ENCODE results near the gene PLEKHB2. TPM values are rescaled to one million over a fixed set of nuclear protein-coding genes. Genes with fewer than 3 reads are reported as not detected.

The PLEKHB2 gene
- total RNA-seq, 1 experiment from 2014 or later, result 72.0 TPM

GRCh38 chr2:131123192-131123591 is 18.1 kb downstream of the PLEKHB2 start:
- in situ Hi-C loops (cut with HindIII; ENCODE audit: low pct_unique_long_range_greater_than_20kb, low sequenced_read_pairs), result no loop called here
- H3K27ac ChIP-seq (ENCODE audit: low read length), result no peak overlapping the region
- intact Hi-C loops (cut with micrococcal nuclease; ENCODE audit: unreplicated experiment), result no loop called here
- TF ChIP-seq SIN3A (IDR thresholded peaks at IDR 0.05; ENCODE audit: borderline replicate concordance, insufficient read depth, low read depth, low read length), result no peak
- TF ChIP-seq CTCF (IDR thresholded peaks at IDR 0.05), result no peak
- TF ChIP-seq TCF7L2 (IDR thresholded peaks at IDR 0.05; ENCODE audit: low read depth, low read length), result no peak
- TF ChIP-seq REST (IDR thresholded peaks at IDR 0.05; ENCODE audit: insufficient read depth in 1 of 2, low read depth in 2 of 2, low read length in 1 of 2), result no peak
- no peak for TF ChIP-seq POLR2AphosphoS5 (IDR thresholded peaks at IDR 0.05; ENCODE audit: low read depth, low read length)
- H3K27me3 ChIP-seq (ENCODE audit: control insufficient read depth, insufficient read depth, low read length), result no peaks in the 10 kb centered on the region
- ChIA-PET CTCF (no interaction called here), POLR2A (no interaction called here)
- no peak overlapping the region for H3K4me3 ChIP-seq (ENCODE audit: low read depth in 2 of 2, low read length in 2 of 2)
- DNase-seq (ENCODE audit: low read depth, low spot score) (no peak), ATAC-seq (no peak)
- H3K36me3 ChIP-seq (ENCODE audit: control insufficient read depth, insufficient read depth, low read length), result peaks cover 12% of the 10 kb centered on the region
- no TSS peak for BruUV-seq (replicated peaks)
- H3K9me3 ChIP-seq (ENCODE audit: control insufficient read depth, insufficient read depth, low read depth, low read length), result no peaks in the 10 kb centered on the region
- no peaks in the 10 kb centered on the region; the same call in 1 of the 2 replicates for H3K4me1 ChIP-seq (ENCODE audit: control insufficient read depth, insufficient read depth, low read length)

GRCh38 chr2:131125195-131125757 is 20.1 kb downstream of the PLEKHB2 start:
- in situ Hi-C loops (cut with HindIII; ENCODE audit: low pct_unique_long_range_greater_than_20kb, low sequenced_read_pairs) (no loop called here), intact Hi-C loops (cut with micrococcal nuclease; ENCODE audit: unreplicated experiment) (no loop called here)
- Histone ChIP-seq H3K27me3 (ENCODE audit: control insufficient read depth, insufficient read depth, low read length) (no peaks in the 10 kb centered on the region), H3K4me3 (ENCODE audit: low read depth in 2 of 2, low read length in 2 of 2) (no peak overlapping the region), H3K27ac (ENCODE audit: low read length) (no peak overlapping the region), H3K4me1 (ENCODE audit: control insufficient read depth, insufficient read depth, low read length) (no peaks in the 10 kb centered on the region; the same call in 1 of the 2 replicates), H3K36me3 (ENCODE audit: control insufficient read depth, insufficient read depth, low read length) (peaks cover 14% of the 10 kb centered on the region), H3K9me3 (ENCODE audit: control insufficient read depth, insufficient read depth, low read depth, low read length) (no peaks in the 10 kb centered on the region)
- no peak for DNase-seq (ENCODE audit: low read depth, low spot score)
- ChIA-PET POLR2A (no interaction called here), CTCF (no interaction called here)
- TF ChIP-seq TCF7L2 (IDR thresholded peaks at IDR 0.05; ENCODE audit: low read depth, low read length), result no peak
- no peak for TF ChIP-seq SIN3A (IDR thresholded peaks at IDR 0.05; ENCODE audit: borderline replicate concordance, insufficient read depth, low read depth, low read length)
- TF ChIP-seq CTCF (IDR thresholded peaks at IDR 0.05), result no peak
- no peak for TF ChIP-seq REST (IDR thresholded peaks at IDR 0.05; ENCODE audit: insufficient read depth in 1 of 2, low read depth in 2 of 2, low read length in 1 of 2)
- TF ChIP-seq POLR2AphosphoS5 (IDR thresholded peaks at IDR 0.05; ENCODE audit: low read depth, low read length), result no peak
- no peak for ATAC-seq
- no TSS peak for BruUV-seq (replicated peaks)

All from Panc1 (cell line).